8988T (cell line): ENCODE results near the gene EEF1E1.

Experiments used
- DNase-seq: peaks from one replicate; pipeline ENCODE4 v3.0.0; 2011

The EEF1E1 gene

DNA sequence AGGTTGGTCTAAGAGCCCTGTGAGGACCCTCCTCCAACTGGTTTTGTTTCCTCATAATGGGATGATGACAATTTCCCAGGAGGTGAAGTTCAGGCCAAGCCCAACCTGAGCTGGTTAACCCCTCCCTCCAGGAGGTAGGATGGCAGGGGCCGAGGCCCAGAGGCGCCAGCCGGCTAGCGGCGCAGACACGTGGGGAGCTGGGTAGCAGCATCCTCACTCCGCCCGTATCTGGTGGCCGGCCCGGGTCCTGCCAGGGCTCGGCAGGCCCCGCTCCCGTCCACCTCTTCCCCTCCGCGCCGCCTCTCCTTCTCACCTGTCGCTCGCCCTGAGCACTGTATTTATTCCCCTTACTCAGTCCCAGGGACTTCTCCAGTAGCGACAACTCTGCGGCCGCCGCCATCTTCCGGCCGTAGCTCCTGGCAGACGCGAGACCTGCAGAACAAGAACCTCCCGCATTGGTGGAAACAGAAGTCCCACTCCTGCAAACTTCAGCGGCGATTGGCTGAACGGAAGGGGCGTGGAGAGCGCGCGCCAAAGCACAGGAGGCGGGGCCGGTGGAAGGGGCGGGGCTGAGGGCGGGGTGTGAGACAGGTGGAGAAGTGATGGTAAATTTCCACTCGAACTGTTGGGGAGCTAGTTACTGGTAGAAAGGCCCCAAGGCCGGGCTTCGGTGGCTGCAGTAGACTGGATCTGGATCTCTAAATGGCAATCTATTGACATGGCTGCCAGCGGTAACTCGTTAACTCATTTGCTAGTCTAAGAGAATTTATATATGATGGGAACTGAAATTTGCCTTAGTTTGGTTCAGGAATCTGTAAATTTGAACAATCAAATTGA lies at the start of gene EEF1E1:
EEF1E1 (minus strand) TSS at position 427 of the 837 bp plus-strand sequence; CDS start at position 400, 27 bp downstream.
- peak; percentile 72 for DNase-seq

DNA sequence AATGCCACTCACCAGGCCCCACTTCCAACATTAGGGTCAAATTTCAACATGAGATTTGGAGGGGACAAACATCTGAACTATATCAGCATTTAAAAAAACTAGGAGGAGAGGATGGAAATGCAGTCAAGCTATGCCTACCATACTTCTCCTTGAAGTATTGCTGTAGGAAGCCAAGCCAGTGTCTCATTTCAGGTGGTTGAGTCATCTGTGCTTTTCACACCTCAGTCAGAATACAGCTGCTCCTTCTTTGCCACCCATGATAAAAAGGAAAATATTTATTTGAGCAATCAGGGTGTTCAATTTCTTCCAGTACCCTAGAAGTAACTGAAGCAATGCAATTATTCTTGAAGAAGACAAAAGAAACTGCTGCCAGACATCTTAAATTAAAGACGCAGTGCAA lies 47.0 kb upstream of the EEF1E1 start:
- DNase-seq: no peak

DNA sequence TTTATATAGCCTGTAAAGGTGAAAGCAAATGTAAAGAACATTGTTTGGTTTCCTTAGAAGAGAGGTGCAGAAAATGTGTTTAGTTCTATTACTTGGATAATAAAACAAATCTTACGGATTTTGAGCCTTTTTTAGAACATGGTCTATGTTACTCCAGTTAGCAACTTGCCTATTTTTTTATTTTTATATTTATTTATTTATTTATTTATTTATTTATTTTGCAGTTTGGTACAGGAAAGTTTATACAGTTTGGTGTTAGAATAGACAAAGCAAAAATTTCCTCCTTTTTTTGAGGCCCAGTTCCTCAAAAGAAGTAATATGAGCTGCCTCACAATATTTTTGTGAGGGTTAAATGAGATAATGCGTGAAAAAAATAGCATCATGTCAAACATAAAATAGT lies 41.6 kb upstream of the EEF1E1 start:
- no peak for DNase-seq

DNA sequence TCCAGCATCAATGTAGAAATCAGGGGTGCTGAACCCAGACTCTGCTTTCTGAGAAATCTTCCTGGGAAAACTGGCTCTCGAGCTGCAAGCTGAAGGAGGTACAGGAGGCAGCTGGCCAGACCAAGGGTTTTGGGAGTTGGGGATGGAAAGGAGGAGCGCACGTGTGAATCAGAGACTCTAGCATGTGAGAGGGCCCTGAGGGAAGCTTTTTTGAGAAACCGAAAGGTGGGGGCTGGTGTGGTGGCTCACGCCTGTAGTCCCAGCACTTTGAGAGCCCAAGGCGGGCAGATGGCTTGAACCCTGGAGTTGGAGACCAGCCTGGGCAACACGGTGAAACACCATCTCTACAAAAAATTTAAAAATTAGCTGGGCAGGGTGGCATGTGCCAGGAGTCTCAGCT lies 37.1 kb upstream of the EEF1E1 start:
- DNase-seq: no peak

DNA sequence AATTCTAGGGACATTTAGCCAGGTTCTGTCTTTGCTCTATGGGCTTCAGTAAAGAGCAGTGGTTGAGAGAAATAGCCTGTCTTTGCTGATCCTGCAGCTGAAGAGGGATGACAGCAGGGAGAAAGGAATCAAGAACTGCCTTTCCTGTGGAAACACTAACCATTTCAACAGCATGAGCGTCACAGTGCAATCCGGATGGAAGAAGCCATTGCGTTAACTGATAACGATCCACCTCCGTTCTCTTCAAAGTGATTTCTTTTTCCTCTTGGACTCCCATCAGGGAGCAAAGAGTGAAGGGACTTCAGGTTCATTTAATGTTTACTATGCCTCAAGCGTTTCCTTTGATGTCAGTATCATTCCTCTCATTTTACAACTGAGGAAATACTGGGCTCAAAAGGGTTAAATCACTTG lies 35.2 kb upstream of the EEF1E1 start:
- DNase-seq: no peak

DNA sequence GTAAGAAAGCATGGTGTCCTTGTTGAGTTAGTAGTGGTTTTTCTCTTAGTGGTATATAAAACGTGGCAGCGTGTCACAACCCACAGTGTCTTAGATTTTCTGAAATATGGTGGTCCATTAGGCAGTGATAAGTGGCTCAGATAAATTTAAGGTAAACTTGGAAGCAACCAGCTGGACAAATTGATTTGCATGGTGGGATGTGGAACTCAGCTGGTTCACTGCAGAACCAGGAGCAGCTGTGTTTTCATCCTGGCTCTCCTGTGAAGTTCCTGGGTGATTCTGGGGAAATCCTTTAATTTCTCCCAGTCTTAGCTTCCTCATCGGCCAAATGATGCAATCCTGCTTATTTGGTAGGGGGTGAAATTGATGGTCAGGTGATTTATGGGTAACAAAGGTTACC lies 32.9 kb upstream of the EEF1E1 start:
- no peak for DNase-seq

DNA sequence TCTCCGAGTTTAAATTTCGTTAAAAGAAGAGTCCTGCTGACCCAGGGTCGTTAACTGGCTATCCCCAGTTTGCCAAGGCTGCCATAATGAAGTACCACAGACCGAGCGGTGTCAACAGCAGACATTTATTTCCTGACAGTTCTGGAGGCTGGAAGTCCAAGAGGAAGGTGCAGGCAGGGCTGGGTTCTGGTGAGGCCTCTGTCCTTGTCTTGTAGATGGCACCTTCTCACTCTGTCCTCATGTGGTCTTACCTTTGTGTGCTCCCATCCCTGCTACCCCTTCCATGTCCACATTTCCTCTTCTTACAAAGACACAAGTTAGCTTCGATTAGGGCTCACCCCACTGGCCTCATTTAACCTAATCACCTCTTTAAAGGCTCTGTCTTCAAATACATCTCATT lies 29.8 kb upstream of the EEF1E1 start:
- no peak for DNase-seq

DNA sequence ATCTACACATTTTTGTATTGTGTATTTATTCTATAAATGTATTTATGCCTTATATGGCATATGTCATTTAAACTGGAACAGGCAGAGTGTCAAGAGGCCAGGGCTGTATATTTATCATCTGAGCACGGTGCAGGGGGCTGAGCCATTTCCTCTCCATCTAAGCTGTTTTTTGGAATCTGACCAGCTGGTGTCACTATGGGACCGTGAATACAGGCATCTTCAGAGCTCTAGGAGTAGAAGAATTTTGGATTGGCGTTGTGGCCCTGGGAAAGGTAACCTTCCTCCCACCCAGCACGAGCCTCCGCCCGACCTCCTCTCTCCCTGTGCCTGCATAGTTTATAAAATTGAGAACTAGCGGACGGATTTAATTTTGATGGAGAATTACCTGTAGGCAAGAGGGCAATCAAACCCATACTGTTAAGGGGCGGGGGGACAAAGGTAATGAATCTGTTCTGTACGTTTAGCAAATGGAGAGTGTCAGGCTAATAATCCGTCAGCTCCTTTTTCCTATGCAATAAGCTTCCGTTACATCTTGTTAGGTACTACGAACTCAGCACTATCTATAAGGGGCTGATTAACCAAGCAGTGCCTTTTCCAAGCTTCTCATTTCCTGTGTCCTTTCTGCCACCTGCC lies 29.0 kb upstream of the EEF1E1 start:
- DNase-seq: peak; percentile 23

DNA sequence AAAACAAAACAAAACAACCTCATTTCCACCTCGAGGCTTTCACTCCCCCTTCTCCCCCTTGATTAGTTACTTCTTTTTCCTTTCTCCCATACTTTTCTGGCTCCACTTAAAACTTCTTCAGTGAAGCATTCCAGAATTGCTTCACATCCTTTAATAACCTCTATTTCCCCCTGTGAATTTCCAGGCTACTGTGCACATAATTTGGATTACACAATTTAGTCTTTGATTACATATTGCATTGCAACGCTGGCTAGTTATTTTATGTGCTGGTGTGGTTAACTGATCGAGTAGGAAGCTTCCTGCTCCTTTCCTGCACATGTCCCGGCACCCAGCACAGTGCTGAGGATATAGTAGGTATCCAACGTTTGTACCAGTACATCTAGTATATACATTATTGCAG lies 28.1 kb upstream of the EEF1E1 start:
- DNase-seq: no peak

DNA sequence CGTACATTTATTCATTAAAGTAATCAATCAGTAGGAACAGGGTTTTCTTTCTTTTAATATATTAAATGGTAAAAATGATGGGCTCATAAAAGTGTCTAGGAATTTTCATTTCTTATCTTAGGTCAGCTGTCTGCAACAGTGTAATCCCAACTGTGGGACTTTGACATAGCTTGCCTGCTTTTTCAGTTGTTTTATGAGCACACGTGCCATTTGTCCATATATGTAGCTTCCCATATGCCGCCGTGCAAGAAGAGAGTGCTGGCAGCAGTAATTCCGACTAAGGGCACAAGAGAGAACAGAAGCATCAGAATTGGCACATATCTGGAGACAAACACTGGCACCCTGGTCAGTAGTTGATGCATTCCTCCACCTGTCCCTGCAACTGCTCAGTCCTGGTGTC lies 20.9 kb upstream of the EEF1E1 start:
- DNase-seq: no peak

DNA sequence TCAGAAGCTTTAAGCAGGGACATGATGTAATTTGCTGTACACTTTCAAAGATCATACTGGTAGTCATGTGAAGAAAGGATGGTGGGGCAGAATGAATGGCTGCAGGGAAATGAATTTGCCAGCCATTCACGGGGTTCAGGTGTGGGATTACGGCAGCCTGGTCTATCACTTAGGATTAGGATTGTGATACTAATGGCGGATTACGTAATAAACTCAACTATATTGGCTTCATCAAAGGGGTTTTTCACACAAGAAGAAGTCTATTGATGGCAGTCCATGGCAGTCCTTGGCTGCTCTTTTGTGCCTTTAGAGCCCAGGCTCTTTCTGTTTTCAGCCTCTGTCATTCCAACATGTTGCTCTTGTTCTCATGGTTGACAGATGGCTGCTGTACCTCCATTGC lies 12.6 kb upstream of the EEF1E1 start:
- no peak for DNase-seq

DNA sequence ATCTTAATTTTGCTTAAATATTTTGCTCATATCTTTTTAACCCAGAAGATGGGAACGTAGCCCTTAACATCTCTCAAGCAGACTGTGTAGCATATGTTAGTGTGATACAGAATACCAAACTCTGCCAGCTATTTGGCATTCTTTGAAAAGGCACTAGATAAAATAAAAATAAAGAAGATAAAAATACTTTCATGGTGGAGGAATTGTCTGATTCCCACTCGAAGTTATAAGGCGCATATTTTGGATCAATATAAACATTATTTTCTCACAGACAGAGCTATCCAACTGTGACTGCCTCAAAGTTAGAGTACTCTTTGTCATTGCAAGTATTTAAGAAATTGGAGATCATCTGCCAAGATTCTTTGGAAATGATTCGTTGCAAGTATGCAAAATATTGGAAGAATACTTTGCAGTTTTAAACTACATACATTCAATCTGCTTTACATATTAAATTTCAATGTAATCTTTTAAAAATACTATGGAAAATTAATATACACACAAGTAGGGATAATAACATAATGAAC lies 10.8 kb upstream of the EEF1E1 start:
- DNase-seq: no peak

DNA sequence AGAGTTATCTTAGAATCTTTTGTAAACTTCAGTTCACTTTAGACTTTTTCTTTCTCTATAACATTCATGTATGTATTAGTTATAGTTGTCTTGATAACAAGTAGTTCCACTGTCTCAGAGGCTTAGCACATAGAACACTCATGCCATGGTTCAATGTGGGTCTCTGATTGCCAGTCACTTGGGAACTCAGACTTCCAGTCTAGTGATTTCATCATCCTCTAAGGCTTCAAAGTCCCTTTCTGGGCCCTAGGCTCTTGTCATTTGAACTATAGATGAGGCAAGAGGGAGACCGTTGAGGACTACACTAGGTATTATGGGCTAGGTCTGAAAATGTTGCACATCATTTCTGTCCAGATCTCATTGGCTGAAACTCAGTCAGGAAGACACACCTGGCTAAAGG lies 8.4 kb upstream of the EEF1E1 start:
- DNase-seq: no peak

DNA sequence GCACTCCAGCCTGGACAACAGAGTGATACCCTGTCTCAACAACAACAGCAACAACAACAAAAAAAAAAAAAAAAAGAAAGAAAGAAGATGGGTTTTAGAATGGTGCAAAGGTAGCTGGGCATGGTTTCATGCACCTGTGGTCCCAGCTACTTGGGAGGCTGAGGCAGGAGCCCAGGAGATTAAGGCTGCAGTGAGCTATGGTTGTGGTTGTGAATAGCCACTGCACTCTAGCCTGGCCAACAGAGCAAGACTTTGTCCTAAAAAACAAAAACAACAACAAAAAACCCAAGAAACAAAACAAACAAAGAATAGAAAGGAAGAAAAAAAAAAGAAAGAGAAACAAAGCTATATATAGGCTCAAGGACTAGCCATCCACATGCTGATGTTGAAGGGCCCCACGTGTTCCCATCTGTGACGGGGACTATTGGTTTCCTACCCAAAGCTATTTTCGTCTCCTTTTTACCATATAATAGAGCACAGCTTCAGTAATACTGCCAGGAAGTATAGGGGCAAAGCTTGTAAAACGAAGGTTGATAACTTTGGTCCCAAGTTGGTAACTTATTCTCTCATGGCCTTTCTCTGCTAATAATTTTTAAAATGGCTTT lies 7.9 kb upstream of the EEF1E1 start:
- DNase-seq: no peak

DNA sequence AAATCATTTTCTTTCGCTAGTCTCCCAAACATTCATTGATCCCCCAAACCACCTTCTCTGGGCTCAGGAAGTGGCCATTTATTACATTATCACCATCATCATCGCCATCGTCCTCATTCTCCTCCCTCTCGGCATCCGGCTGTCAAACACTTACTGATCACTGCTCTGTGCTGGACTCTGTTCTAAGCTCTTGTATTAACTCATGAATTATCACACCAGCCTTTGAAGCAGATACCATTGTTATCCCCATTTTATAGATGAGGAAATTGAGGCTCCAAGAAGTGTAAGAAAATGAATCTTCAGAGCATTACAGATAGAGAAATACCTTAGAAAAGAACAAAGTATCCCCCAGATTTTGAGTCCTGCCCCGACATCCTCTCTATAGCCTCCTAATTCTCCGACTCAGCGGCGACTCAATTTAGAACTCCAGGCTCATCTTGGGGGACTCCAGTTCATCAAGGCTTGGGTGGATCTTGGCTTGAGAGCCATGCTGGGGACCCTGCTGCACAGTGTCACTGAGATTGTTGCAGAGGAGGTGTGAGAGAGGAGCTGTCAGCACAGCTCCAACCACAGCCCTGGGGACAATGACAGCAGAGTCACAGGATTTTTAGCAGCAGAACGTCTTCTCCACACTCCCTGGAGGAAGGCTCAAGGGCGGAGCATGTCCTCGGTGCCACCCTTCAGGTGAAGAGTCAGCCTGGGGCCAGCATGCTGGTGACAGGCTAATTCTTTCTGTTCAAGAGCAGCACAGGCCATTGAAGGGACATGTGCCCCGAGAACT lies 6.6 kb upstream of the EEF1E1 start:
- DNase-seq: no peak

DNA sequence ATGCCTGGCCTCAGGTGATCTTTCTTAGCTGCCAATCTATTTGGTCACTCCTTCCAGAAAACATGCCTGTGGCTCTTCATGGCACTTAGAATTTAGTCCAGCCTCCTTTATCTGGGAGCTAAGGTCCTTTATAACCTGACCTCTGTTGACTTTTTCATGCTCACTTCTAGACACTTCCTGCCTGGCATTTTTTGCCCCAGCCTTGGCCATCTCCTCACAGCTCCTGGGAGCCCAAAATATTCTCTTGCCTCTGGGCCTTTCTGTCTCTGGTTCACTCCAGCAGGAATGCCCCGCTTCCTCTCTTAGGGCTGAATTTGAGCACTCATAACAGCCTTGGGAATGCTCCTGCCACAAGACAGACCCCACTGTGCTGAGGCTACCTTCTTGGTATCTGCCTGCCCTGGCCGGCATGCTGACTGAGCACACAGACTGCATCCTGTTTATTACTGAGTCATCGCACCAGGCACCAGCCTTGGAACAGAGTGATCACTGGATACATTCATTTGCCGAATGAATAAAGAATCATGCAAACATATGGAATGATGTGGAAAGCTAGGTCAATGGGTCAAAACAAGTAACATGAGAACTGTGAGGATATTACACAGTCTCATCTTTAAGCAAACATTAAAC lies 5.8 kb upstream of the EEF1E1 start:
- peak; percentile 39 for DNase-seq

DNA sequence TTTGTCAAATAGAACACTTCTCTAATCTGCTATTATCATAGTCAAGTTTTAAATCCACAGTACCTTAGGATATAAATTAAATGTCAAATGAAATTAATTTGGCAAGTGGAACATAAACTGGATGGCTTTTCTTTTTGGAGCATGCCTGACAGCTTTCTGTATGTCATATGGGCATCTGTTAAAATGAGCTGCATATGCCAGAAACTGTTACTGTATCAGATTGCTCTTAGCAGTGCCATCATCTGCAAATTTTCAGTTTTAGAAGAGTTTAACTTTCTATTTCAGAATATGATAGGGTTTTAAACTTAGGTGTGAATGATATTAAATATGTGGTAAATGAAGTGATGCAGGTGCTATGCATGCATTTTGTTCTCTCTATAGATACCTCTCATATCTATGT lies 3.4 kb upstream of the EEF1E1 start:
- no peak for DNase-seq

DNA sequence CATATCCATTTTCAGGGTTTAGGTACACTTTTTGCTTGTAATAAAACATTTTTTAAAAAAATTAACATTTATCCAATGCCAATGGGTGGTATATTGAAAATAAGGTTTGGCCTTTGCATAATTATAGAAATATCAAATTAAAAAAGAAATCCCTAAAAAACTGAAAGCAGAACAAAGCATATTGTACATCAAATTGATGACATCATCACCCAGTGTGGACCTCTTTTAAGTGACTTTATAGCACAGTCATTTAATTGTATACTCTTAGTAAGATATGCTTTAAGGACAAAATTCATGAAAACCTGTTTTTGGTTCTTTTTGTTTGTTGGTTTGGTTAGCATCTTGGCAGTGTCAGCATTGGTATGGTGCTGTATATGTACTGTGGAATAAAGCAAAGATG lies 1.4 kb upstream of the EEF1E1 start:
- no peak for DNase-seq

DNA sequence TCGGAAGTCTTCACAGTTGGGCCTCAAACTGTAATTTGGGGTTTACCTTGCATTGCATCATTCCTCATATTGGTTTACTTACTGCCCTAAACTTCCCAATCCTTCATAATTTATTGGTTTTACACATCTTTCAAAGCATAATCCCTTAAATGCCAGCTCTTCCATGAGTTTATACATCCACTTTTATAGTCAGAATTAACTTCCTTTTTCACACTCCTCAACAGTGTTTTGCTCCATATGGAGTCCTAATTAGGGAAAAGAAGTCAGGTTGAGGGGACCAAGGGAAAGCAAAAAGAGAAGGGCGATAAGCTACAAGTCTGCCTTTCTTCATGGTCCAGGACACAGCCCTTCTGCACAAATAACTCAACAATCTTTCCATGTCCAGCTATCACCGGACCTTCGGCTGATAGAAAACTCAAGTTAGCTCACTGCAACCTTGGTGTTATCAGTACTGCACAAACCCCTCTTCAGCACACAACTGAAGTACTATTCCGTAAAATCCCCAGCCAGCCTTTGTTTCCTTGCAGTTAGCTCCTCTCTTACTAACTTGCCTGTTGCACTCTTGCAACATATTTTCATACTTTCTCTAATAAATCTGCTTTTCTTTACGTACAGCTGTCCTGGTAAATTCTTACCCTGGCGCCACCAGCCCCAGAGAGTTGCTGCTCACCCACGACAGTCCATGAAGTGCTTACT lies 2.0 kb downstream of the EEF1E1 start:
- DNase-seq: no peak

DNA sequence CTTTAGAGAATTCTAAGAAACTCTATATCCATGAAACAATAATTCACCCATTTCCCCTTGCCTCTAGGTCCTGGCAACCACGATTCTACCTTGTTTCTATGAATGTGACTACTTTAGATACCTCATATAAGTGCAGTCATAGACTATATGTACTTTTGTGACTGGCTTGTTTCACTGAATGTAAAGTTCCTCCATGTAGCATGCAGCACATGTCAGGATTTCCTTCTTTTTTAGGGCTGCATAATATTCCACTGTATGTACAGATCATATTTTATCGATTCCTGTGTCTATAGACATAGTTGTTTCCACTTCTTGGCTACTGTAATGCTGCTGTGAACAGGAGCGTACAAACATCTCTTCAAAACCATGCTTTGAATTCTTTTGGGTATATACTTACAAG lies 11.7 kb downstream of the EEF1E1 start:
- DNase-seq: no peak

DNA sequence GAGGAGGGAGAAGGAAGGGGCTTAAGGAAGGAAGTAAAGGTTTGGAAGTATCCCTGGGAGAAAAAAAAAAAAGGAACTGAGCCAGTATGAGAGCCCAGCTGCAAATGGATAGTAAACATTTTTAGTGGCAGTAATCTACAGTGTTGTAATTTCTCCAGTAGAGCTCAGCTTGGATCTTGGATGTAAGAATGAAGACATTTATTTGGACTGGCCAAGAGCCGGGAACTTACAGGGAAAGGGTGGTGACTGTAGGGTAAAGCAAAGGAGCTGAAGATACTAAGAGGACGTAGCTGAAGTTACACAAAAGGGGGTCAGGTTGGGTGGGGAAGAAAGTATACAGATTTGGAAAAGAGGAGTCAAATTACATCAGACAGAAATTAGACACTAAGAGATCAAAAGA lies 13.5 kb downstream of the EEF1E1 start:
- no peak for DNase-seq
